Hematopoietic multipotent progenitor cell treated with erythropoietin and hydrocortisone succinate and interleukin-3 and kit ligand, for 15 days (in vitro differentiated cells): Measurements from ENCODE around the gene CCDC74A.
"Not testable (repeated sequence)": the region's sequence is repeated elsewhere in the genome, so short reads cannot be mapped to it uniquely, and the experiment has no call there.

ENCODE experiments used
- DNase-seq: peaks from one replicate; pipeline ENCODE4 v3.0.0-alpha.2; 2015; ENCODE audit warnings: low spot score

The CCDC74A gene

DNA sequence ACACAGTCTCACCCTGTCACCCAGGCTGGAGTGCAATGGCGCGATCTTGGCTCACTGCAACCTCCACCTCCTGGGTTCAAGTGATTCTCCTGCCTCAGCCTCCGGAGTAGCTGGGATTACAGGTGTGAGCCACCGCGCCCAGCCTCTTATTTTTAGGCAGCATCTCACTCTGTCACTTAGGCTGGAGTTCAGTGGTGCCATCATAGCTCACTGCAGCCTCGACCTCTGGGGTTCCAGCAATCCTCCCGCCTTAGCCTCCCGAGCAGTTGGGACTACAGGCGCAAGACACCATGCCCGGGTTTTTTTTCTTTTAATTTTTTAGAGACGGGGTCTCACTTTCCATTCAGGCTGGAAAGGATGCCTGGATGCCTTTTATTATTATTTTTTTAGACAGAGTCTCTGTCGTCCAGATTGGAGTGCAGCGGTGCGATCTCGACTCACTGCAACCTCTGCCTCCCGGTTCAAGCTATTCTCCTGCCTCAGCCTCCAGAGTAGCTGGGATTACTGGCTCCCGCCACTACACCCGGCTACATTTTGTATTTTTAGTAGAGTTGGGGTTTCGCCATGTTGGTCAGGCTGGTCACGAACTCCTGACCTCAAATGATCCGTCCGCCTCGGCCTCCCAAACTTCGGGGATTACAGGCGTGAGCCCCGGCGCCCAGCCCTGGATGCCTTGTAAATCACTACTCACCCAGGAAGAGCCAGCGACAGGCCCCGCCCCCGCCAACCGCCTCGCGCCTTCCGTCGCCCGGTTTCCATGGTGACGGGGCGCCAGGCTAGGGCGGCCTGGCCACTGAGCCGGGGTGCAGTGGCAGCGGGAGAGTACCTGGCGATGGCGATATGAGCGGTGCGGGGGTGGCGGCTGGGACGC is at the start of gene CCDC74A:
TSS of gene CCDC74A (plus strand) at position 758 of the 871 bp plus-strand sequence. CDS start at position 841, 83 bp downstream.
- peak; percentile 8 for DNase-seq

DNA sequence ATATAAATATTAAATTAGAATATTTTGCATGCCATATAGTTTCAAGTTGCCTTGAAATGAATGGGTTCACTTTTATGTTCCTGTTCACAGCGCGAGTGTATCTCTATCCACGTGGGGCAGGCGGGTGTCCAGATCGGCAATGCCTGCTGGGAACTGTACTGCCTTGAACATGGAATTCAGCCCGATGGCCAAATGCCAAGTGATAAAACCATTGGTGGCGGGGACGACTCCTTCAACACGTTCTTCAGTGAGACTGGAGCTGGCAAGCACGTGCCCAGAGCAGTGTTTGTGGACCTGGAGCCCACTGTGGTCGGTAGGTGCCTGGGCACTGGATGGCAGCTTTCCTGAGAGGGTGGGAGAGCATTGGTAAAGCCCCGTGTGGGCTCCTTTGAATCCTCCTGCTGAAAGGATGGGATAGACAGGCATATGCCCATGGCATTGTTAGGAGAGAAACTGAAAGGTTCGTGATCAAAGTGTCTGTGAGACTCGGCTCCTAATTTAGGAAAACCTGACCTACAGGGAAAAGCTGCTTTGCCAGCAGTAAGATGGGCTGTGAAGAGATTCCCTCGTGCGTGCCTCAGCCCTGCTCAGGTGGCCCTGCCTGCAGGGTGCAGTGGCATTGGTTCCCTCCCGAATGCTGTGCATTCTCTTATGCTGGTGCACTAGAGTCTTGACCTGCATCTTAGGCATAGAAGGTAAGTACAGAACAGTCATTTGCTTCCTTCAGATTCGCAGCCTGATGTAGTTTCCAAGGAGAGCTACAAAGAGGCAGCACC is 49.4 kb upstream of the CCDC74A start:
- not testable (repeated sequence) for DNase-seq

DNA sequence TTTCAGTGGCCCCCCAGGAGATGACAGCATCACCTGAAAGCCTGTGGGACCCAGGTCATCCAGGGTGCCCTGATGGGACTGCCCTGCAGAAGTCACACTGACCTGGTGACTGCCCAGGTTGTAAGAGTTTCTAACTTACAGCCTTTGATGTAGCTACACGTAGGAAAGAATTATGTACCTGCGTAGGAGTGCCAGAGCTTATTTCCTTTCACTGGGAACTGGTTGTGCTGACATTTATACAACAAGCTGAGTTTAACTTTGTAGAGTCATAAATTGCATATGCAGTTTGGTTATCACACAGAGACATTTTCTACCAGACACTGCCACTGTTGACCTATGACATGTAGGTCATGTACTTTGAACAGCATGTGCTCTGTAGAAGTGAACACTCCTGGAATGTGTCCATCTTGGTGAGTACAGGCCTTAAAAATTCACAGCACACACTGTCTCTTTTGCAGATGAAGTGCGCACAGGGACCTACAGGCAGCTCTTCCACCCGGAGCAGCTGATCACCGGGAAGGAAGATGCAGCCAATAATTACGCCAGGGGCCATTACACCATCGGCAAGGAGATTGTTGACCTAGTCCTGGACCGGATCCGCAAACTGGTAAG is 48.7 kb upstream of the CCDC74A start:
- DNase-seq = not testable (repeated sequence)

DNA sequence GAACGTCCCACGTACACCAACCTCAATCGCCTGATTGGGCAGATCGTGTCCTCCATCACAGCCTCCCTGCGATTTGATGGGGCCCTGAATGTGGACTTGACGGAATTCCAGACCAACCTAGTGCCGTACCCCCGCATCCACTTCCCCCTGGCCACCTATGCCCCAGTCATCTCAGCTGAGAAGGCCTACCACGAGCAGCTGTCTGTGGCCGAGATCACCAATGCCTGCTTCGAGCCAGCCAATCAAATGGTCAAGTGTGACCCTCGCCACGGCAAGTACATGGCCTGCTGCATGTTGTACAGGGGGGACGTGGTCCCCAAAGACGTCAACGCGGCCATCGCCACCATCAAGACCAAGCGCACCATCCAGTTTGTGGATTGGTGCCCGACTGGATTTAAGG is 47.3 kb upstream of the CCDC74A start:
- not testable (repeated sequence) for DNase-seq

DNA sequence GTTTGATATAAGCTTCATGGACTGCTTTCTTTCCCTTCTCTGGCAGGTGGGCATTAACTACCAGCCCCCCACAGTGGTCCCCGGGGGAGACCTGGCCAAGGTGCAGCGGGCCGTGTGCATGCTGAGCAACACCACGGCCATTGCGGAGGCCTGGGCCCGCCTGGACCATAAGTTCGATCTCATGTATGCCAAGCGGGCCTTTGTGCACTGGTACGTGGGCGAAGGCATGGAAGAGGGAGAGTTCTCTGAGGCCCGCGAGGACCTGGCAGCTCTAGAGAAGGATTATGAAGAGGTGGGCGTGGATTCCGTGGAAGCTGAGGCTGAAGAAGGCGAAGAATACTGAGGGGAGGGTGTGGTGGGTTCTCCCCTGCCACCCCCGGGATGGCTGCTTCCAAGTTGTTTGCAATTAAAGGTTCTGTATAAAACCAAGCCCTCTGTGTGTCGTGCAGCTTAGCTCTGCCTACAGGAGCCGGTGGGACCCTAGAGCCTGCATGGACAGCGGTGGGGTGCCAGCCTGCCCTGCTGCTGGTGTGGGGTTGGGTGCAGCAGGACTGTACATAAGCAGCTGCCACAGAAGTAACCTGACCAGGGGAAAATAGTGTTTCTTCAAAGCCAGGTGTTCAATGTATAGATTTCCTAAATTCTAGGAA is 45.1 kb upstream of the CCDC74A start:
- not testable (repeated sequence) for DNase-seq

DNA sequence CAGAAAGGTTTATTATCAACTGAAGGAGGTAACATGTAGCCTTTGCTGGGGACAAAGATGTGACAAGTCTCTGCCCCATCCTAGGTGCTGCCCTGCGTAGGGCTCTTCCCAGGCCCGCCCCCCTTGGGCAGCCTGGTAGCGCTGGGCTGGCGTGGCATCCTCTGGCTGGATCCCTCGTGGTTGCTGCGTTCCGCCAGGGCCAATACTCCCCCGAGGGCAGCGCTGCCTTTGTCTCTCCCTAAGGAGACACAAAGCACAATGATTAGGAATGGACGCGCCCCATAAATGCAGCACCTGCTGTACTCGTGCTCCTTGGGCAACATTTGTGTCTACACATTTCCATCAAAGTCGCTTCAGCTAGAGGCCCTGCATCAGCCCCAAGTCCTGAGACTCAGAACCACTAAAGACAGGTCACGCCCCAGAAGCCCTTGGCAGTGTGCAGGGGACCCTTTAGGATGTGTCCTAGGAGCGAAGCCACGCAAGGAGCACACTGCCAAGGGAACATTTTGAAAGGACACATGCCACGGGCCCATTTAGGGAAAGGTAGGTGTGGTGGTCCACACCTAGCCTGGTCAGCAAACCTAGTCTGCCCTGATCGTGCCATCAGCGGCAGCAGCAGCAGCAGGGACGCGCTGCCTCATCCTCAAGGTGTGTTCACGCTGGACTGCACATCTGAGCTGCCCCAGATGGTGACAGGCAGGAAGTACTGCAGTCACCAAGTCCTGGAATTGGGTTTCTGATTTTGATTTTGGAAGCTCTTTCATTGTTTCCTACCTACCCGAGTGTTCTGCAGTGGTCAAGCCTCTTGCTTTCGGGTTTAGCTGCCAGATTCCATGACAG is 43.5 kb upstream of the CCDC74A start:
- not testable (repeated sequence) for DNase-seq

DNA sequence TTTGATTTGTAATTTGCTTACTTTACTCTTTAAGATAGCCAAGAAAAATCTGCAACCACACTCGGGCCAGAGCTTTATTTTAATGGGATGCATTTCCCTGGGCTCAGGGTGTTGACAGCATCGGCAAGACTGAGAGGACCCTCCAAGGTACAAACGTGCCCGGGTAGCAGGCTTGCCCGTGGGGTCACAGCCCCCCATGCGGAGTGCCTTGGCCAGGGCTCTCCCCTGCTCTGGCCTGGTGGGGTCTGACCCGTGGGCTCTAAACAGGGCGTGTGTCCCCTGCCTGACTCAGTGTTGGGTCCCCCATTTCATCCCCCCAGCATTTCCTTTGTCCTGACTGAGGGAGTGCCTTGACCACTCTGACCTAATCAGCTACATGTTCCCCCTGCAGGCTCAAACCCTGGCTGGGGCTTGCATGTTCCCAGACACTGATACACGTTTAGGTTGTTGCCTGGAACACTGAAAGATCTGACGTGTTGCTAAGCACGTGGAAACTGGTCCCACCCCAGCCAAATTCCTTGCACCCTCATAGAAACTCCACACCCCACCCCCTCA is 42.7 kb upstream of the CCDC74A start:
- DNase-seq = not testable (repeated sequence)

DNA sequence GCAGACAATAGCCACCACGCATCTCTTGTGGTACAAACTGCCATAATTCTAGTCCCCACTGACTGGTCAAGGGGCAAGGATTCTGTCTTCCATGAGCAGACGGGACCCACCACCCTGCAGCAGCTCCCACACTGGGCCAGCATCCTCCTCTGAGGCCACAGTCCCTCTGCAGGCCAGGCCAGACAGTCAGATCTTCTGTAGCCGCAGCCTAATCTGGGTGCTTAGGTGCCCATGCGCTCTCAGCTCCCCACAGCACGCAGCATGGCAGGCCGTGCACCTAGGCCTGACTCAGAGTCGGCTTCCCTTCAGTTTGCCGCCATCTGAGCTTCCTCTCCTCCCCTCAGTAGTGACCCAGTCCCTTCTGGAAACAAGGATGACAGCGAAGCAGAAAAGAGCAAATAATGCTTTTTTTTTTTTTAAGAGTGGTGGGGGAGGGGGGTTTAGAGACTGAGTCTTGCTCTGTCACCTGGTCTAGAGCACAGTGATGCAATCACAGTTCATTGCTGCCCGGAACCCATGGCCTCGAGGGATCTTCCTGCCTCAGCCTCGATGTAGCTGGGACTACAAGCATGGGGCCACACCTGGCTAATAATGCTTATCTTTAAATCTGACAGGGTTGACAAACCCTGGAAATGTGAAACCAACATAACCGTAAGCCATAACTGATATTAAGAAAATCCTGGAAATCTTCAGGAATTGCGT is 41.3 kb upstream of the CCDC74A start:
- not testable (repeated sequence) for DNase-seq

DNA sequence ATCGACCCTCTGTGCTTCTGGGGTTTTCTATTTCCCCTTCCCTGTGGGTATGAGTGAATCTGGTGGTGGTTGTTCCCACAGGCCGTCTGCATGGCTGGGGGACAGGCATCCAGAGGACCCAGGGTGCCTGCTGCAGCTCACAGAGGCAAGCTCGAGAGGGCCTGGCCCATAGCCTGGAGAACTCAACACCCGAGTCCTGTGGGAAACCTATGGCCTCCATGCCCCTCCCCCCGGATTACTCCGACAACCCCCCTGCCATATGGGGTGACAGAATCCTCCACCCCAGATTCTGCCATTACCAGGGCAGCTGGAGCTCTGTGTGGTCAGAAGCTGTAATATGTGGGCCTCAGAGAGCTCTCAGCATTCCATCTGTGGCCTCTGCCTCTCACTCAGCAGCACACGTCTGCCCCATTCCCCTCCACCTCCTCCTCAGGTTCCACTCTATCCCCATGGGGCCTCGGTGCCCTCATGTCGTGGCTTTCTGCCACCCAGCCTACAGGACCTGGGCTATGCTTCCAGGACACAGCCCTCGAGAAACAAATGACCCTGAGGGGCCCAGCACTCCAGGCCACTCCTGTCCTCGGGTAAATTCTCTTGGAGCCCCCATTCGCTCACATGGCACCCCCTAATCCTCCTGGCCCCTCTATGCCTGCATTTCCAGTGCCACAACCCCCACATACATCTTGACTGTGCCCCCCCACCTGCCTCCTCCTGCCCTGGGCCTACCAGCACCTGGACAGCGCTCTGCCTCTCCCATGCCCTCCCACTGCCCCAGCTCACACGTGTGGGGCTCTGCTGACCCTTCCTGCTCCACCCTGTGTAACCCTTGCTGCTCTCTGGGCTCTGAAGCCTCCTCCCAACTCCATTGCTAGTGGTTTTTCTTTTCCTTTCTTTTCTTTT is 39.1 kb upstream of the CCDC74A start:
- DNase-seq = no peak

DNA sequence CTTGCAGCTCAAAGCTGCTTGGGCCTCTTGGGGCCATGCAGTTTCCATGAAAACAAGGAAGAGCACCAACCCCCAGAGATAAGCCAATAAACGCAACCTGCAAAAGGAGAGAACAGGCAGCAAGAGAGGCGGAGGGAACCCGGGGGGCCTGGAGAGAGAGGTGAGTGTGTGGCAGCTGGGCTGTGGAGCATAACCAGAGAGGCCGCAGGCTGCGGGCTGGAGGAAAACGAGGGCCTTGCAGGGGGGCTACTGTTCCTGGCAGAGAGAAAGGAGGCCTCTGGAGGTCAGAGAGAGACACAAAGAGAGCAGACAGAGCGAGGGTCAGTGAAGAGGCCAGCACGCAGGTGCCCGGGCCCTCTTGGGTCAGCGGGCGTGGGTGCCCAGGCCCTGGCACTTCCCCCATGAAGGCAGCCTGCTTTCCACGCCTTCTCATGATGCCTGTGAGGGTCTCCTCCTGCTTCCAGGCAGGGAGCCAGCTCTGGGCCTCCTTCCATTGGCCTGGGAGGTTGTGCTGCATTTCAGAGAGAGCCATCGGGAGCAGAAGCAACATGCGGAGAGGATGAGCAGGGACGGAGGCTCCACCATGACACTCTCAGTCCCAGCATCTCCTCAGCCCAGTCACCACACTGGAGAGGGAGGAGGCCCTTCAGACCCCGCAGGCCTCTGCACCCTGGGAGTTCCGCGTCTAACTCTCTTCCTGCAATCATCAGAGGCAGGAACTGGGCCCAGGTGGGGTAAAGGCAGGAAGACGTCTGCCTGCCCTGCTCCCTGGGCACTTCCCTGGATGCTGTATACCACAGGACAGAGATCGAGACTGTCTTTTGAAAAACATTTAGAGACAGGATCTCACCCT is 36.8 kb upstream of the CCDC74A start:
- DNase-seq = peak; percentile 4

DNA sequence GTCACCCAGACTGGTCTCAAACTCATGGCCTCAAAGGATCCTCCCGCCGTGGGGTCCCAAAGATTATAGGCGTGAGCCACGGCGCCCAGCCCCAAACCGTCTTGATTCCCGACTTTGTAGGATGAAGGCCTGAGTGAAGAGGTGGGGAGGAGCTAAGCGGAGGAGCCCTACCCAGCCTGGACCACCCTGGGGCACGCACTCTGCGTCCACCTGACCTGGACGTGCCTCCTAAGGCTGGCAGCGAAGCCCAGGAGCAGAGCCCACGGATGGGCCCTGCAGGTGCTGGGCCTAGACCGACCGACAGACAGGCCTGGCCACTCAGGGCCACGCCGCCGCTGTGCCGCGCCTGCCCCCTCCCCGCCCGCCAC is 36.2 kb upstream of the CCDC74A start:
- peak; percentile 3 for DNase-seq

DNA sequence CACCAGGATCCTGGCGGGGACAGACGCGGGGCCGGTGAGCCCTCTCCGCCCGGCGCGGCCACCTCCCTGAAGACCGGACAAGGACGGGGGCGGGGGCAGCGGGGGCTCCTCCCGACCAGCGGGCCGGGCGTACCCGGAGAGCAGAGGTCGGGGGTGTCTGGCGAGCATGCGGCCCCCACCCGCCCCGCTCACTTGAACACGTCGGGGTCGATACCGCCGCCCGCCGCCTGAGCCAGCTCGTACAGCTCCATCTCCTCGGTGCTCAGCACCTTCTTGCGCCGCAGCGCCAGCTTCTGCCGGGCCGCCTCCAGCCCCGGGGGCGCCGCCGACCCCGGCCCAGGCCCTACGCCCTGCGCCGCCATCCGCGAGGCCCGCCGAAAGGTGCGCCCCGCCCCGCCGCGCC is 35.7 kb upstream of the CCDC74A start, which contains the start of gene MZT2A:
TSS of gene MZT2A (minus strand) at position 383 of the 403 bp plus-strand sequence. CDS start at position 362, 21 bp downstream.
- DNase-seq = not testable (repeated sequence)

DNA sequence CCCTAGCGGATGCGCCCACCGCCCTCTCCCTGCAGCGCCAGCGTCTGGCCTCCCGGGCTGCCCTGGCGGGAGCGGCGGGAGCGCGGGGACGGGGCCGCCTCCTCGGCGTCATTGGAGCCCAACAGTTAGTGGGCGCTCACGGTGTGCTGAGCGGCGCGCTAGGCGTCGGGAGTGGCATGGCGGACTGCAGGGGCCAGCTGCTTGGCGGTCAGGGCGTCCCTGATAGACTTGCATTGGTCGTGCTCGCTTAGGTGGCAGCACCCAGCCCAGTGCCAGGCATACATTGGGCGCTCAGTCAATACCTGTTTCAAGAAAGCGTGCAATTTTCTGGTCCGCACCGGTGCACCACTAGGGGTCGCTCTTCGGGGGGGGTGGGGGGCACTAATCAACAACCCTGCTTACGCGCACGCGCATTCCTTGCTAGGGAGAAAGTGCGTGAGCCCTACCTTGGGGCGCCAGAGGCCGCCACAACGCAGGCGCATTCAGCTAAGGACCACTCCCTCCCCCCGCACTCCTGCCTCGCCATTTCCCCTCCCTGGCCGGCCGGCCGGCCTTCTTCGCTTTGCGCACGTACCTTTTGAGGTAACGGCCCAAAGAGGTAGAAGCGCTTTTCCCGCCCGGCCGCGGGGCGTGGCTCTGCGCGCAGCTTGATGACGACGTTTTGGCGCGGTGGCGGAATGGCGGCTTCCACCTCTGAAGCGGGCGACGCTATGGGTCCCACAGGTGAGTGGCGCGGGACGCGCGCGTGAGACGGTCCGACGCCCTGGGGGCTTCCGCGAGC is 35.1 kb upstream of the CCDC74A start:
- peak; percentile 89 for DNase-seq

DNA sequence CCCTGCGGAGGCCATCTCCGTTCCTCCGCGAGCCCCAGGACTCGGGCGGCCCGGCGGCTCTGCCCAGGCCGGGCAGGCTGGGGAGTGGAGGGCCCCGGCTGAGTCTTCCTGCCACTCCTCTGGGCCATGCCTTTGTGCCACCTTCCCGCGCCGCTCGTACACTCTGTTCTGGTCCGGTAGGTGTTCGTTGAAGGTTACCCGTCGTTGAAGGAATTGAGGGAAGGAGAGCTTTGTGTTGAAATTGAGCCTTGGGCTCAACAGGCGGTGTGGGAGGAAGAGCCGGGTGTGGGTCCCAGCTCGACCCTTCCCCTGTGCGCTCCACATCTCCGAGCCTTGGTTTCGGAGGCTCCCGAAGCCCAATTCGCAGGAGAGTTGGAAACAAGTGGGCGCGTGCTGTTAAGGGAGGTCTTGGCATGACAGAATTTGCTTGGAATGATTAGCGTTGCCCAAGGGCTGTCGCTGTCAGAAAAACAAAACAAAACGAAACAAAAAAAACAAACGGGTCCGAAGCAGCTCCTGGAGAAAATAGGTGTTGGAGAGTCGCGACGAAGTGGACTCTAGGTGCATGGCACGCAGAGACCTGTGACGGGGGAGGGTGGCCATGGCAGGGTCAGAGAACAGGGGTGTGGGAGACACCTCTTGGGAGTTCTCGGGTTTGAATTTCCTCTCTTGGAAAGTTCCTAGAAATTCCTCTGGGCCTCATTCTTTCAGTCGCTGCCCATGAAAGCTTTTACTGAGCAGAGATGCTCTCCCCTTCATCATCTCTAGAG is 34.3 kb upstream of the CCDC74A start:
- DNase-seq = peak; percentile 3

DNA sequence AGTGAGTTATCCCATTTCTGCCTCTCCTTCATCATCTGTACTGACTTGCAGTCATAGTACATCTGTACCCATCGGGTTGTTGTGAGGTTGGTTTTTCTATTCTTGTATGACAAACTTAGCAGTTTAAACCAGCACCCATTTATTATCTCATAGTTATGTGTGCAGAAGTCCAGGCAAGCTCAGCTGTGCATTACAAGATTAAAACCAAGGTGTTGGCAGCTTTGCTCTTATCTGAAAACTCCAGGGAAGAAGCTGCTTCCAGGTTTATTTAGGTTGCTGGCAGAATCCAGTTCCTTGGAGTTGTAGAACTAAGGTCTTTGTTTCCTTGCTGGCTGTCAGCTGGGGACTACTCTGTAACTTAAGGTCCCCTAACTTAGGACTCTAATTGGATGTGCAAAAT is 32.2 kb upstream of the CCDC74A start:
- peak; percentile 16 for DNase-seq

DNA sequence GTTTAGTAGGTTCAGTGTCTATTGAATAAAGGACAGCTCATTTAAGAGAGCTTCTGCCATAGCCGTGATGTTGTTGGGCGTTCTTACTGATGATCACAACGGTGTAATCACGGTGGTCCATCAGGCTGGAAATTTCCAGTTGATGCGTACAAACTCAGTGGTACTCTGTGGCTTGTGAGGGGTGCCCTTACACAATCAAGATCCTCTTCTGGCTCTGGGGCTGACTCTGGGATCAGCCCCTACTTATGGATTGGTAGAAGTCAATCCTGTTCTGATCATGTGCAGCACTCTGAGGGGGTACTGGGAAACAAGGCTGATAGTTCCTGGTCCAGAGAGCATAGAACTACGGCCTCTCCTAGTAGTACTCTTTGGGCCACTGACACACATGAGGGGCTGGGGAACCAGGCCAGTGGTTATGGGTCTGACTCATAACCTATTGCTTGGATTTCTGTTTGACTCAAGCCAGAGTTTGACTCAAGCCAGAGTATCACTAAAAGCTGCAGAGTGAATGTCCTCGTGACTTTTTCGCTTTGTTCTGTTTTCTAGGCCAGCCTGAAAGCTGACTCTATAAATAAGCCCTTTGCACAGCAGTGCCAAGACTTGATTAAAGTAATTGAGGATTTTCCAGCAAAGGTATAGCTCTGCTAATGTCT is 29.2 kb upstream of the CCDC74A start:
- DNase-seq = not testable (repeated sequence)
